Endothelial cell of umbilical vein (primary cell): Measurements from ENCODE around the gene DGAT2. TPM values are rescaled to one million over a fixed set of nuclear protein-coding genes. Genes with fewer than 3 reads are reported as not detected.

Experiments used
- BruUV-seq: library from RNA; stranded (reverse); fragments of 400-500 nt; replicated peaks from 2 replicates; lab custom pipeline; 2021; lab: Mats Ljungman, UMichigan
- CTCF ChIA-PET: fragments of 300-600, 350-600 bp; sonication (Branson Sonifier 250); formaldehyde crosslinking; loops from one replicate; lab custom pipeline; 2021; ENCODE audit warnings: antibody characterized with exemption, inconsistent platforms; lab: Charles Lee
- POLR2A ChIA-PET: fragments of 300-600, 350-600 bp; sonication (Branson Sonifier 250); formaldehyde crosslinking; loops from one replicate; lab custom pipeline; 2021; ENCODE audit warnings: antibody characterized with exemption, inconsistent platforms; lab: Charles Lee
- DNase-seq: peaks from one replicate; pipeline ENCODE4 v3.0.0-alpha.2; 2011; ENCODE audit warnings: low read depth, low spot score
- FAIRE-seq: peaks from 2 replicates; lab custom pipeline; 2011; peaks lifted over from hg19 to GRCh38; lab: Jason Lieb, UNC
- H2AFZ ChIP-seq: 2 replicates; pipeline ENCODE4 v1.6.0; 2012; ENCODE audit warnings: low read depth, low read length, control low read depth, inconsistent platforms
- H3K27ac ChIP-seq: 2 replicates; pipeline ENCODE4 v1.5.1; 2011; ENCODE audit warnings: low read depth, mild to moderate bottlenecking, control low read depth, low read length, moderate library complexity; ENCODE audit not compliant: insufficient read depth
- H3K27me3 ChIP-seq, 2 experiments: 2 replicates each; pipeline versions ENCODE4 v1.6.0 to v1.6.1; 2011; ENCODE audit warnings: low read length in 2 of 2, mixed read lengths in 1 of 2; ENCODE audit not compliant: control insufficient read depth in 2 of 2, insufficient read depth in 2 of 2
- H3K36me3 ChIP-seq, 2 experiments: 2 replicates in 1 of 2; 3 replicates in 1 of 2; pipeline ENCODE4 v1.5.1; 2011; ENCODE audit warnings: low read length in 2 of 2, mild to moderate bottlenecking in 1 of 2, moderate library complexity in 1 of 2; ENCODE audit not compliant: control insufficient read depth in 2 of 2, insufficient read depth in 2 of 2; ENCODE audit errors: extremely low read depth in 1 of 2
- H3K4me1 ChIP-seq: 3 replicates; pipeline ENCODE4 v1.5.1; 2011; ENCODE audit warnings: mild to moderate bottlenecking, low read length; ENCODE audit not compliant: control insufficient read depth, insufficient read depth; ENCODE audit errors: extremely low read depth
- H3K4me2 ChIP-seq: 2 replicates; pipeline ENCODE4 v1.6.1; 2011; ENCODE audit warnings: low read length, control low read depth, mixed read lengths; ENCODE audit not compliant: insufficient read depth
- H3K4me3 ChIP-seq, 3 experiments: fragments of 200-600 bp in 1 of 3; sonication (generic), shearing (Covaris generic) in 1 of 3; replicated peaks in 1 of 3; 2 replicates each; pipeline ENCODE4 v1.5.1; 2011 to 2016; ENCODE audit warnings: control low read depth in 3 of 3, low read length in 3 of 3, mild to moderate bottlenecking in 2 of 3, inconsistent platforms in 1 of 3, low read depth in 1 of 3, moderate library complexity in 1 of 3; ENCODE audit not compliant: insufficient read depth in 1 of 3
- H3K79me2 ChIP-seq: 2 replicates; pipeline ENCODE4 v1.6.0; 2012; ENCODE audit warnings: low read length, inconsistent platforms; ENCODE audit not compliant: control insufficient read depth, insufficient read depth
- H3K9ac ChIP-seq: replicated peaks from 2 replicates; pipeline ENCODE3; 2011; ENCODE audit warnings: low read length, control low read depth; ENCODE audit not compliant: insufficient read depth; ENCODE audit errors: extremely low read depth
- H3K9me1 ChIP-seq: replicated peaks from 3 replicates; pipeline ENCODE4 v1.6.0; 2011; ENCODE audit warnings: mild to moderate bottlenecking, low read length; ENCODE audit not compliant: control insufficient read depth, insufficient read depth; ENCODE audit errors: extremely low read depth
- H3K9me3 ChIP-seq: replicated peaks from 2 replicates; pipeline ENCODE4 v1.5.1; 2012; ENCODE audit warnings: low read length, inconsistent platforms; ENCODE audit not compliant: control insufficient read depth, insufficient read depth
- H4K20me1 ChIP-seq: replicated peaks from 2 replicates; pipeline ENCODE3; 2011; ENCODE audit warnings: mild to moderate bottlenecking, low read length; ENCODE audit not compliant: control insufficient read depth, insufficient read depth; ENCODE audit errors: extremely low read depth
- CTCF ChIP-seq, 2 donors: IDR thresholded peaks; 1 replicate in 1 of 2; 2 replicates in 1 of 2; pipeline ENCODE4 v1.5.1; 2011; ENCODE audit warnings: low read length in 2 of 2, mild to moderate bottlenecking in 2 of 2, moderate library complexity in 2 of 2, control low read depth in 1 of 2, inconsistent platforms in 1 of 2, low read depth in 1 of 2; ENCODE audit not compliant: insufficient read depth in 1 of 2; ENCODE audit errors: extremely low read depth in 1 of 2
- EZH2 ChIP-seq: IDR thresholded peaks from 2 replicates; pipeline ENCODE4 v1.6.1; 2012; ENCODE audit warnings: borderline replicate concordance, low read depth, mild to moderate bottlenecking, moderate library complexity, low read length, inconsistent platforms; ENCODE audit not compliant: severe bottlenecking
- FOS ChIP-seq: IDR thresholded peaks from 2 replicates; pipeline ENCODE4 v1.6.1; 2011; ENCODE audit warnings: mild to moderate bottlenecking, low read length, moderate library complexity, borderline replicate concordance; ENCODE audit not compliant: insufficient read depth
- GATA2 ChIP-seq: IDR thresholded peaks from 2 replicates; pipeline ENCODE4 v1.7.0; 2011; ENCODE audit warnings: low read depth, mild to moderate bottlenecking, moderate library complexity, mixed read lengths, low read length; ENCODE audit not compliant: insufficient read length, insufficient read depth
- JUN ChIP-seq: IDR thresholded peaks from 2 replicates; pipeline ENCODE4 v1.6.1; 2011; ENCODE audit warnings: borderline replicate concordance, low read depth; ENCODE audit not compliant: insufficient read length, insufficient read depth
- MAX ChIP-seq: IDR thresholded peaks from 2 replicates; pipeline ENCODE4 v1.6.1; 2011; ENCODE audit not compliant: insufficient read depth, insufficient read length
- MYC ChIP-seq: IDR thresholded peaks from one replicate; pipeline ENCODE4 v1.6.1; 2011; ENCODE audit warnings: mild to moderate bottlenecking, low read depth, low read length
- POLR2A ChIP-seq: IDR thresholded peaks from 2 replicates; pipeline ENCODE4 v1.6.1; 2012; ENCODE audit warnings: low read depth, mild to moderate bottlenecking, control low read depth, low read length
- POLR2AphosphoS5 ChIP-seq: IDR thresholded peaks from 2 replicates; pipeline ENCODE4 v1.6.1; 2012; ENCODE audit warnings: low read depth, mild to moderate bottlenecking, control low read depth, low read length, moderate library complexity; ENCODE audit not compliant: insufficient read depth
- dilution Hi-C: fragments of 300-500 bp; cut with MboI; formaldehyde crosslinking; loops from one replicate; pipeline ENCODE4 v1.15.0; 2019; ENCODE audit warnings: low sequenced_read_pairs; ENCODE audit not compliant: extremely low pct_ligation_motif_present
- intact Hi-C: fragments of 100-400 bp; cut with micrococcal nuclease; formaldehyde crosslinking; loops from one replicate; pipeline ENCODE4 v1.10.0; 2022
- polyA plus RNA-seq, 4 experiments: library from polyadenylated mRNA; depleted of rRNA in 3 of 4; stranded (reverse) in 3 of 4; unstranded in 1 of 4; fragments of >200 nt; gene quantifications; 2 replicates each; pipeline versions ENCODE4 v1.2.1 to v1.2.3, GENCODE V29; 2011 to 2012; ENCODE audit warnings: missing spikeins in 1 of 4
- total RNA-seq: library from RNA; stranded (reverse); gene quantifications from 2 replicates; pipeline ENCODE4 v1.2.3, GENCODE V29; 2021

The DGAT2 gene
- total and polyA plus RNA-seq, 2 donors (not counting 3 experiments of a cell fraction or from before 2014, with no cell fraction given), result 0.55 to 0.79 TPM

GRCh38 chr11:75810637-75811390 is 42.2 kb downstream of the DGAT2 start:
- Histone ChIP-seq H3K4me1 (peaks cover 18% of the 10 kb centered on the region), H3K9me1 (no peaks in the 10 kb centered on the region), H3K27me3 (no peaks in the 10 kb centered on the region), H3K27ac (no peak overlapping the region), H2AFZ (no peak overlapping the region), H3K36me3 (no peaks in the 10 kb centered on the region), H3K79me2 (peaks cover 7% of the 10 kb centered on the region), H3K9me3 (no peaks in the 10 kb centered on the region), H3K4me2 (no peak overlapping the region), H3K9ac (no peak overlapping the region), H3K4me3 (no peak overlapping the region), H4K20me1 (no peaks in the 10 kb centered on the region)
- intact Hi-C loops, result loop anchor here (5.0 kb wide), 1 partner anchor 41 kb away; no protein-coding TSS in a partner anchor
- no peak for TF ChIP-seq JUN
- no peak for TF ChIP-seq POLR2AphosphoS5
- no peak for TF ChIP-seq GATA2
- TF ChIP-seq CTCF (IDR thresholded peaks at IDR 0.05; ENCODE audit: extremely low read depth in 1 of 2, insufficient read depth in 1 of 2, low read depth in 1 of 2, low read length in 2 of 2), result no peak
- no peak for TF ChIP-seq EZH2
- TF ChIP-seq MAX, result no peak
- TF ChIP-seq FOS, result no peak
- no peak for TF ChIP-seq MYC
- no peak for TF ChIP-seq POLR2A
- dilution Hi-C loops, result no loop called here
- ChIA-PET CTCF (interaction anchor here (0.9 to 5.9 kb wide), 5 partner anchors 8 to 342 kb away, joined by 3 to 59 read pairs (median 6); no protein-coding TSS in a partner anchor), POLR2A (no interaction called here)
- FAIRE-seq (peak; percentile 37), DNase-seq (no peak)
- no TSS peak for BruUV-seq
